Upper lobe of left lung (tissue), 4 donors: Measurements from ENCODE around the gene CCN2.

ENCODE experiments used
- CTCF ChIP-seq, 6 experiments: fragments of 450-650 bp in 4 of 6; fragments of 200-600 bp in 2 of 6; sonication (generic) in 2 of 6; IDR thresholded peaks; one replicate each; pipeline ENCODE4 v1.5.1; 2016 to 2019; ENCODE audit warnings: antibody characterized with exemption in 6 of 6
- EP300 ChIP-seq, 4 donors: sonication (generic); formaldehyde crosslinking; IDR thresholded peaks; one replicate each; pipeline ENCODE4 v1.5.1; 2017; ENCODE audit warnings: antibody characterized with exemption in 4 of 4, control low read depth in 2 of 4
- POLR2A ChIP-seq, 4 donors: fragments of 450-650 bp; IDR thresholded peaks; one replicate each; pipeline ENCODE4 v1.5.1; 2016 to 2017; ENCODE audit warnings: antibody characterized with exemption in 4 of 4, mild to moderate bottlenecking in 2 of 4
- POLR2AphosphoS5 ChIP-seq, 2 donors: sonication (generic); formaldehyde crosslinking; IDR thresholded peaks; one replicate each; pipeline ENCODE4 v1.5.1; 2017; ENCODE audit warnings: antibody characterized with exemption in 2 of 2

- TF ChIP-seq POLR2A (IDR thresholded peaks at IDR 0.05) (no peak), CTCF (IDR thresholded peaks at IDR 0.05) (no peak), EP300 (IDR thresholded peaks at IDR 0.05) (no peak), POLR2AphosphoS5 (IDR thresholded peaks at IDR 0.05) (no peak)
These were observed 11.9 kb upstream of the CCN2 start for GRCh38 chr6:131963063-131963462.
